Measurements from ENCODE around the gene ACSF3. TPM values are rescaled to one million over a fixed set of nuclear protein-coding genes. Genes with fewer than 3 reads are reported as not detected.

Gene ACSF3
- total RNA-seq, 6 donors from 2014 or later, result 30.2 to 97.4 (median 35.3) TPM

- Histone ChIP-seq H3K36me3 (no peaks in the 10 kb centered on the region), H3K4me3 (no peak overlapping the region), H3K4me1 (no peaks in the 10 kb centered on the region), H3K9me3 (no peaks in the 10 kb centered on the region), H3K27ac (no peak overlapping the region), H3K27me3 (no peaks in the 10 kb centered on the region)
- TF ChIP-seq, protein P1, sequence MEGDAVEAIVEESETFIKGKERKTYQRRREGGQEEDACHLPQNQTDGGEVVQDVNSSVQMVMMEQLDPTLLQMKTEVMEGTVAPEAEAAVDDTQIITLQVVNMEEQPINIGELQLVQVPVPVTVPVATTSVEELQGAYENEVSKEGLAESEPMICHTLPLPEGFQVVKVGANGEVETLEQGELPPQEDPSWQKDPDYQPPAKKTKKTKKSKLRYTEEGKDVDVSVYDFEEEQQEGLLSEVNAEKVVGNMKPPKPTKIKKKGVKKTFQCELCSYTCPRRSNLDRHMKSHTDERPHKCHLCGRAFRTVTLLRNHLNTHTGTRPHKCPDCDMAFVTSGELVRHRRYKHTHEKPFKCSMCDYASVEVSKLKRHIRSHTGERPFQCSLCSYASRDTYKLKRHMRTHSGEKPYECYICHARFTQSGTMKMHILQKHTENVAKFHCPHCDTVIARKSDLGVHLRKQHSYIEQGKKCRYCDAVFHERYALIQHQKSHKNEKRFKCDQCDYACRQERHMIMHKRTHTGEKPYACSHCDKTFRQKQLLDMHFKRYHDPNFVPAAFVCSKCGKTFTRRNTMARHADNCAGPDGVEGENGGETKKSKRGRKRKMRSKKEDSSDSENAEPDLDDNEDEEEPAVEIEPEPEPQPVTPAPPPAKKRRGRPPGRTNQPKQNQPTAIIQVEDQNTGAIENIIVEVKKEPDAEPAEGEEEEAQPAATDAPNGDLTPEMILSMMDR (IDR thresholded peaks at IDR 0.05), result no peak
- TF ChIP-seq POLR2A (IDR thresholded peaks at IDR 0.05) (no peak), POLR2AphosphoS5 (IDR thresholded peaks at IDR 0.05) (no peak), EP300 (IDR thresholded peaks at IDR 0.05) (no peak)
- ATAC-seq (ENCODE audit: low FRiP score in 2 of 2), result no peak
- 67 to 75% methylated on average over 12 of the region's 12 CpGs for WGBS, 2 donors
- no peak for DNase-seq
Observed at GRCh38 chr16:89060207-89060794, 33.4 kb upstream of the ACSF3 start.

DNA sequence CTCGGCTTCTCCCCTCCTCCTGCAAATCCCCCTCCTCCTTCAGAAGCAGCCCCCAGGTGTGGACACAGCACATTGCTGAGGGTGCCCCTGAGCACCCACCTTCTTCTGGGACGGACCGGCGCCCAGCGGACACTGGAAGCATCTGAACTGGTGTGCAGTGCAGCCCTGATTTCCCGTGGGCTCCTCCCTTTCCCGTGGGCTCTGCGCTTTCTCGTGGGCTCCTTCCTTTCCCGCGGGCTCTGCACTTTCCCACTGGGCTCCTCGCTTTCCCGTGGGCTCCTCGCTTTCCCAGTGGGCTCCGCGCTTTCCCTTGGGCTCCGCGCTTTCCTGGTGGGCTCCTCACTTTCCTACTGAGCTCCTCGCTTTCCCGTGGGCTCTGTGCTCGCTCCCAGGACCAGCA is 32.6 kb upstream of the ACSF3 start:
- Histone ChIP-seq H3K27me3 (no peaks in the 10 kb centered on the region), H3K4me1 (no peaks in the 10 kb centered on the region), H3K27ac (no peak overlapping the region), H3K4me3 (no peak overlapping the region), H3K9me3 (no peaks in the 10 kb centered on the region), H3K36me3 (no peaks in the 10 kb centered on the region)
- peak in 1 of 2 donors; percentile 65 for DNase-seq
- TF ChIP-seq, protein P1 (IDR thresholded peaks at IDR 0.05), result no peak
- TF ChIP-seq POLR2A (IDR thresholded peaks at IDR 0.05) (no peak), EP300 (IDR thresholded peaks at IDR 0.05) (no peak), POLR2AphosphoS5 (IDR thresholded peaks at IDR 0.05) (no peak)
- WGBS, 2 donors, result 79 to 80% methylated on average over 20 to 21 of the region's 21 CpGs
- no peak for ATAC-seq (ENCODE audit: low FRiP score in 2 of 2)

GRCh38 chr16:89061590-89062380 is 31.9 kb upstream of the ACSF3 start:
- no peak for TF ChIP-seq EP300 (IDR thresholded peaks at IDR 0.05)
- no peak for TF ChIP-seq POLR2A (IDR thresholded peaks at IDR 0.05)
- TF ChIP-seq POLR2AphosphoS5 (IDR thresholded peaks at IDR 0.05), result no peak
- TF ChIP-seq, protein P1 (IDR thresholded peaks at IDR 0.05), result no peak
- Histone ChIP-seq H3K4me1 (no peaks in the 10 kb centered on the region), H3K4me3 (no peak overlapping the region), H3K27me3 (no peaks in the 10 kb centered on the region), H3K9me3 (no peaks in the 10 kb centered on the region), H3K36me3 (no peaks in the 10 kb centered on the region), H3K27ac (no peak overlapping the region)
- ATAC-seq (ENCODE audit: low FRiP score in 2 of 2), result no peak
- peak in 1 of 2 donors; percentile 40 for DNase-seq
- WGBS, 2 donors, result 71 to 74% methylated on average over 12 to 16 of the region's 17 CpGs

DNA sequence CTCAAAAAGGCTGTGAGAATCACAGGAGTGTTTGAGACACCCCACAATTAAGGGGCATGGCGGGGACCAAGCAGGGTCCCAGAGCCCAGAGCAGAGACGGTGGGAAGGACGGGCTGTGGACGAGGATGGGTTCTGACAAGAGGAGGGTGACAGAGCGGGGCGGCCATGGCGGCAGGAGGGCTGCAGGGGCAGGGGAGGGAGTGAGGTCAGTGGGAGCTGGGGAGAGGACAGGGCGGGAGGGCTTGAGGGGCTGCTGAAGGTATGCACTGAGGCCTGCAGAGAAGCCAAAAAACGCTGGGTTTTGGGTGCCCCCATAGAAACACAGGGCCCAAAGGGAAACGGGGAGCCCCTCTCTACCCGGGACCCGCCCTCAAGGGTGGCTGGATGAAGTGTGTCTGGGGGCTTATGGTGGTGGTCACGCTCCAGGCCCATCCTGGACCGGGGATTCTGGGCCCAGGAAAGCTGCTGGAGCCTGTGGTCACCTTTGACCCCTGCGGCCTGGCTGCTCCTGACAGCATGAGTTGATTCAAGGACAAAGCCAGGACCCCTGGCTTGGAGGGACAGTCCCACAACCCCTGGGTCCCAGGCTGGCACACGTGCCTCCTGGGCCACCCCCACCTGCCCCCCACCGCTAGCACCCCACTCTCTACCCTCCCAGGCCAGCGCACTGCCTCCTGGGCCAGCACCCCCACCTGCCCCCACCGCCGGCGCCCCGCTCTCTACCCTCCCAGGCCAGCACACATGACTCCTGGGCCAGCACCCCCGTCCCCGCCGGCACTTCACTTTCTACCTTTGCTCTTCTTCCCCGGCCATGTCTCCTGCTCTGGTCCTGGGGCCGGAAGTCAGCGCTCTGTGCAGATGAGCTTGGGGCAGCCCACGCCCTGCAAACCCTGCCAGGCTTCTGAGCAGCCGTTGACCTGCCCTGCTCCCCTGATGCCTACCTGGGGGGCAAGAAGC is 31.0 kb upstream of the ACSF3 start:
- WGBS, 2 donors, result 85 to 88% methylated on average over 27 to 29 of the region's 30 CpGs
- no peaks in the 10 kb centered on the region for H3K9me3 ChIP-seq
- no peaks in the 10 kb centered on the region for H3K27me3 ChIP-seq
- H3K36me3 ChIP-seq, result no peaks in the 10 kb centered on the region
- no peaks in the 10 kb centered on the region for H3K4me1 ChIP-seq
- no peak overlapping the region for H3K27ac ChIP-seq
- DNase-seq (peak in 1 of 2 donors; percentile 66), ATAC-seq (ENCODE audit: low FRiP score in 2 of 2) (no peak)
- TF ChIP-seq, protein P1 (IDR thresholded peaks at IDR 0.05), result no peak
- TF ChIP-seq POLR2AphosphoS5 (IDR thresholded peaks at IDR 0.05), result no peak
- no peak for TF ChIP-seq POLR2A (IDR thresholded peaks at IDR 0.05)
- no peak for TF ChIP-seq EP300 (IDR thresholded peaks at IDR 0.05)
- no peak overlapping the region for H3K4me3 ChIP-seq

Data from upper lobe of left lung (tissue), 6 donors.